A673 (cell line): ENCODE measurements around the gene RFTN1.

Source experiments
- CTCF ChIP-seq: fragments of 300-800, 200-600 bp; sonication (generic); conservative IDR thresholded peaks from 2 replicates; pipeline ENCODE4 v1.5.1; 2017; ENCODE audit warnings: low read depth, mild to moderate bottlenecking, antibody characterized with exemption, low read length, moderate library complexity, mixed read lengths
- EZH2 ChIP-seq: fragments of 200-600 bp; sonication (generic); IDR thresholded peaks from 2 replicates; pipeline ENCODE4 v1.6.1; 2017; ENCODE audit warnings: borderline replicate concordance, low read depth, mild to moderate bottlenecking, mixed read lengths, antibody characterized with exemption, low read length; ENCODE audit not compliant: poor library complexity, severe bottlenecking

- TF ChIP-seq CTCF (peak; percentile 71), EZH2 (no peak)
Measured at GRCh38 chr3:16319307-16319706, 194.2 kb downstream of the RFTN1 start.
